ENCODE data around the gene CHCHD2.

DNA sequence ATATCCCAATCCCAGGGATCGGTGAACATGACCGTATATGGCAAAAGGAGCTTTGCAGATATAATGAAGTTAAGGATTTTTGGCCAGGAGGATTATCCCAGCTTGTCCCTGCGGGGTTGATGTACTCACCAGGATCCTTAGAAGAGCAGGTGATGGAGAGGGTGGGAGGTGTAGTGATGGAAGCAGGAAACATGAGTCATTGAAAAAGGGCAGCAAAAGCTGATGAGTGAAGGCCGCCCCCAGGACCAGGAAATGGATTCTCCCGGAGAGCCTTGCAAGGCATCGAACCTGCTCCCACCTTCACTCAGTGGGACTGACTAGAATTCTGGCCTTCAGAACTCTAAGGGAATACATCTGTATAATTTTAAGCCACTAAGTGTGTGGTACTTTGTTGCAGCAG, 15.2 kb upstream of the CHCHD2 start:
- TF ChIP-seq, protein P1, sequence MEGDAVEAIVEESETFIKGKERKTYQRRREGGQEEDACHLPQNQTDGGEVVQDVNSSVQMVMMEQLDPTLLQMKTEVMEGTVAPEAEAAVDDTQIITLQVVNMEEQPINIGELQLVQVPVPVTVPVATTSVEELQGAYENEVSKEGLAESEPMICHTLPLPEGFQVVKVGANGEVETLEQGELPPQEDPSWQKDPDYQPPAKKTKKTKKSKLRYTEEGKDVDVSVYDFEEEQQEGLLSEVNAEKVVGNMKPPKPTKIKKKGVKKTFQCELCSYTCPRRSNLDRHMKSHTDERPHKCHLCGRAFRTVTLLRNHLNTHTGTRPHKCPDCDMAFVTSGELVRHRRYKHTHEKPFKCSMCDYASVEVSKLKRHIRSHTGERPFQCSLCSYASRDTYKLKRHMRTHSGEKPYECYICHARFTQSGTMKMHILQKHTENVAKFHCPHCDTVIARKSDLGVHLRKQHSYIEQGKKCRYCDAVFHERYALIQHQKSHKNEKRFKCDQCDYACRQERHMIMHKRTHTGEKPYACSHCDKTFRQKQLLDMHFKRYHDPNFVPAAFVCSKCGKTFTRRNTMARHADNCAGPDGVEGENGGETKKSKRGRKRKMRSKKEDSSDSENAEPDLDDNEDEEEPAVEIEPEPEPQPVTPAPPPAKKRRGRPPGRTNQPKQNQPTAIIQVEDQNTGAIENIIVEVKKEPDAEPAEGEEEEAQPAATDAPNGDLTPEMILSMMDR (IDR thresholded peaks at IDR 0.05), result no peak
- TF ChIP-seq ZFX (IDR thresholded peaks at IDR 0.05; ENCODE audit: borderline replicate concordance), result no peak

Data from 22Rv1 (cell line).